Activated CD8-positive, alpha-beta memory T cell treated with anti-CD3 and anti-CD28 coated beads, Interleukin-2, amount 50 U/mL, for 1 hour (primary cell): ENCODE data around the gene CIAO2B.
"Not testable (repeated sequence)": the region's sequence is repeated elsewhere in the genome, so short reads cannot be mapped to it uniquely, and the experiment has no call there.

ENCODE experiments used
- DNase-seq: peaks from one replicate; pipeline ENCODE4 v3.0.0-alpha.2; 2020; ENCODE audit errors: extremely low read depth

The CIAO2B gene

DNA sequence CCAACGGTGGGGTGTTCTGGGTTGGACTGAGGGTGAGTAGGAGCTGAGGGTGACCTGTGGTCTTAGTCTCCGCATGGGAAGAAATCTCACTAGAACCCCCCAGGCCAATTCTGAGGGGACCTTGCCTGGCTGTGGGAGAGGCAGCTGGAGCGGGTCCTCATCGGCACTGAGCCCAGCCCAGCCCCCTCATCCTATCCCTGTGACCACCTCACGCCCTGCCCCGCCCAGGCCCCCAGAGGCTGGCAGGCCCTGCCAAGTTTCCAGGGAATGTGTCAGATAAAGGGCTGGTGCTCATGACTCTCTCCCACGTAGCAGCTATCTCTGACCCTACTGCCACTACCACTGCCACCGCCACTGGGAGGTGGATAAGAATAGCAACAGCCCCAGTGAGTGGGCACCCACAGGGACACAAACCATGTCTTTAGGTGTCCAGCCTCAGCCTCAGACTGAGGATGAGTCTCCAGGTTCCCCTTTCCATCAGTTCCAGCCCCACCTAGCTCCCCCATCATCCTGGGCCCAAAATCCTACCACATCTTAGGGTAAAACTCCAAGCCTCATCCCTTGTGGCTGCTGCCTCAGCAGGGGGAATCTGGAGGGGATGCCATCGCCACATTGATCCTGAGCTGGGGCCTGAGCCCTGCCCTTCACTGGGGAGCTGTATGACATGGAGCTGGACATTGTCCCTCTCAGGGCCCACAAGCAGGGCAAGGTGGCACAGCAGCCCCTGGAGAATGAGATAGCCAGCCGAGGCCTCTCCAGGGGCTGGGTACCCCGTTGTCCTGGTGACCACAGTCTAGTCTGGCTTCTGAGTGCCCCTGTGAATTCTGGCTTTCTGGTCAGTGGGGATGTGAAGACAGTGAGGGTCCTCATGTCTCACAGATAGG, 30.4 kb downstream of the CIAO2B start:
- DNase-seq, result no peak

DNA sequence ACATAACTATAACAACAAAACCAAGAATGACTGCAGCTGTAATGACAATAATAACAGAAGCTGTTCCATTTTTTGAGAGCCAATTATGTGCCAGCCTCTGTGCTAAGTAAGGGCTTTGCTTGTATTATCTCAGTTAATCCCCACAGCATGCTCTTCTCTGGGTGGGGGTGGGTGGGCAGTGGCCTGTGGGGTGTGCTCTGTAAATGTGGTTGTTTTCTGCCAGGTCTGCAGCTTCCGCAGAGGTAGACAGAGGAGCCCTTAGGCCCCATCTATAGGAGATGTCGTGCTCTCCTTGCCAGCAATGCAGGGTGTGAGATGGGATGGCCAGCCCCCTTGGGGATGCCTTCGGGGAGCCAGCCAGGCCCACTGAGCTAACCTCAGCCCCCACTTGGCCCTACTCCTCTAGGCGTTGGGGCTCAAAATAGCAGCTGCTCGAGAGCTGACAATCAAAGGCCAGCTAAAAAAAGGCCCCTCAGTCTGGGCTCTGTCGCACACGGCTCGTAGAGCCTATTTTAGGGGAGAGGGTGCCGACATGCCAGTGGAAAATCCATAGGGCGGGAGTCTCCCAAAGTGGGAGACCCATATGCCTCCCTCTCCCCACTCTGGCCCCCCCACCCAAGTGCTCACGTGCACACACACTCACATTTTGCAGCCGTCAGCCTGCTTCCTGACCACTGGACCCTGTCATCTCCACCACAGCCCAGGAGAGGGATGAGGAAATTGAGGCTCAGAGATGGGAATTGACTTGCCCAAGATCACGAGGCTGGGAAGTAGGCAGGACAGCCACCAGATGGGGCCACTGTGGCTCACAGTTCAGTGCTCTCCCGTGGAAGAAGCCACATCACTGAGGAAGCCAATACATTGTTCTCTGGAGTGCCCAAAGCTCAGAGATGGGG, 31.3 kb downstream of the CIAO2B start:
- DNase-seq, result no peak

DNA sequence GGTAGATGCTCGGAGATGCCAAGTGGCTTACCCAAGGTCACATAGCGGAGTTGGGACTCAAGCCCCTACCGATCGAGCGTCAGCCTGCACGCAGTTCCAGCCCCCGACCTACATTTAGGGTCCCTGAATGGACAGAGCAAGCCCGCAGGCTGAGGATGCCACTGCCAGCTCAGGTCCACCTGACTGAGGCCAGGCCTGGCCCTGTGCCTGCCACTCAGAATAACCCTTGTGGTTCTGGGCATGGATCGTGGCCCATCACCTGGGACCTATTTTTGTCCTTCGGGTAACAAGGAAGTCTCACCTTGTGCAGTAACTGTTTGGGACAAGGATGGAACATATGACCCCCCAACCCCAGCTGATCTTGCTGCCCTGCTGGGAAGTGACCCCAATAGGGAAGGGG, 32.6 kb downstream of the CIAO2B start:
- DNase-seq, result no peak

DNA sequence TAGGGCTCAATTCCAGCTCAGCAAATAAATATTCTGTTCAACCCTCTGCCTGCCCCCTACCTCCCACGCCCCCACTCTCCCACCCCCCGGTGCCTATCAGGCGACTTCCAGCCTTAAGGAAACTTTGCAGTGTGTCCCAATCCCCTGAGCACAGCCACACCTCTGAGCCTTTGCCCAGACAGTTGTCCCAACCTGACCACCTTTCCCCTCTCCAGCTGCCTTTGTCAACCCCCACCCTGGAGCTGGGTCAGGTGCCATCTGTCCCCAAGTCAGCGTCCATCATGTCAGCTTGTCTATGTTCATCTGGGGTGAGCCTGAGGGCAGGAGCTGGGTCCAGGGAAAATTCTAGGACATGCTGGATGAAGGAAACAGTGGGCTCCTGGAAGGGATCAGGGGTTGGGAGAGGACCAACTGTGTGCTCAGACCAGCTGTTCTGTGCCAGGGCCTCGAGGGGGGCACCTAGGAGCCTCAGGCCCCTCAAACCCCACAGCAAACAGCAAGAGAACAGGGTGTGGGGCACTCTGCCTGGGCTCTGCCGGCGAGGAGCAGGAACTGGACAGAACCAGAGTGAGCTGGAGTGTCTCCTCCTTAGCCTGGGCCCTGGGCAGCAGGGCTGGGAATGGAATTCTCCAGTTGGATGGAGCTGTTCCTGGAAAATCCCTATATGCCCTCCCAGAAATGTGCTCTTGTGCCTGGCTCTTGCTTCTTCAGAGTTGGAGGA, 33.3 kb downstream of the CIAO2B start:
- DNase-seq, result no peak

DNA sequence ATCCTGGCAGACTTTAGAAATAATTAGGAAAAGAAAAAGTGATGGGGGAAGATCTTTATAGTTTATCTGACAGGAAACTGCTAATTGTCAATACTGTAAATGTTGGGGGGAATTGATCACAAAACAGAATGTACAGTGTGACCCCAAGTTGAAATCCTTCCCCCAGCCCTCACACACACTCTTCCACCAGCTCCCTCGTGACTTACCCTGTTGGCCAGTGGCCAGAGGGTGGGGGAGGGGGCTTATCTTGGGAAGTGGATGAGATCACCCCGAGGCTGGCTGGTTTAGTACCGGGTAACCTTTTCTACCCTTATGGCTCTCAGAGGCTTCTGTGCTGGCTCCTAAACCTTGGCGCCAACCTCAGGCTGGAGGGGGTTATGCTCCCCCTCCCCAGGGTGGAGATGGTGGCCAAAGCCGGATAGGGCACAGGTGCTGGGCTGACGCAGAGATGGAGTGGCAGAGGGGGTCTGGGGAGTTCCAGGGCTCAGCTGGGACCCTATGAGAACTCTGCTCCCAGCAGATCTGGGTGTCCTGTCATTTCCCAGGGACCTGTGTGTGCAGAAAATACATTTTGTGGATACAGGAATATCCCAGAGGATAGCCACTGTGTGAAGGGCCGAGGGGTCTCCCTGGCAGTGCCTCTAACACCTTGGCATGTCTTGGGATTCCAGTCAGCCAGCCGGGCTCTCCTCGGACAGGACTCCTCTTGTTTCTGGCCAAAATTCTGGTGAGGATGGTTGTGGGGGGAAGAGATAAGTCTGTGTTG, 34.1 kb downstream of the CIAO2B start:
- no peak for DNase-seq

DNA sequence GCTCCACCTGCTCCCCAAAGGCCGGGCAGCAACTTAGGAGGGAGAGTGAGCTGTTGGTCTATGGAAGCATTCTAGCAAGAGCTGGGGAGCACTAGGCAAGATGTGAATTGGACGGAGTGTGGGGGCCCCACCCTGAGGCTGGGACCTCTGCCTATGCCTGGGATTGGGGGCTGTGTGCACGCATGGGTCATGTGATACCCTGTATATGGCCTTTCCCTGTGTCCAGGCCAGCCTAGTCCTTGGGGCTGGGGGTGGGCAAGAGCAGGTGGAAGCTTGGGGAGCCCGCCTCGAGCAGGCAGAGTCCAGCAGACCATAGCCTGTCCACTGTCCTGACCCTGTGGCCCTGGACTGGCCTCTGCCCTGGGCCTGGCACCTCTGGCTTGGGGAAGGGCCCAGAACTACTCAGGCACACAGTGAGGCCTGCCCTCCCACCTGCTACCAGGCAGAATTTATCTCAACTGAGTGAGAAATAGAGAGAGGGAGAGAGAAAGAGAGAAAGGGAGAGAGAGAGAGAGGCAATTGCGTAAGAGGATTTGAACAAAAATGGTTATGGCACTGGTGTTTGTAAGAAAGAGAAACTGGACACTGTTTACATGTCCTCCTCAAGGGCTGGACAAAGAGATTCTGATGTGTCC, 34.8 kb downstream of the CIAO2B start:
- DNase-seq, result no peak

DNA sequence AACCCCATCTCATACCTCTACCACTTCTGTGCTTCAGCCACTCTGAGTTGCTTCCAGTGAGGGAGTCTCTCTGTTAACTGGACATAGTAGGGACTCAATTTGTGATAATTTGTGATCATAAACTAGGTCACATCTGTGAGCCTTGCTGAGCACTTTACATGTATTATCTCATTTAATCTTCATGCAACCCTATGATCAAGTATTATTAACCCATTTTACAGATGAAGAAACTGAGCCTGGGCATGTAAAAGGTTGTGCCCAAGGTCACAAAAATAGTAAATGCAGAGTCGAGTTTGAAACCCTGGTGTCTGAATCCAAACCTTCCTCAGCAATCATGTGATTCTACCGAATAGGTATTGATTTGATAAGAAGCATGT, 35.3 kb downstream of the CIAO2B start:
- no peak for DNase-seq

DNA sequence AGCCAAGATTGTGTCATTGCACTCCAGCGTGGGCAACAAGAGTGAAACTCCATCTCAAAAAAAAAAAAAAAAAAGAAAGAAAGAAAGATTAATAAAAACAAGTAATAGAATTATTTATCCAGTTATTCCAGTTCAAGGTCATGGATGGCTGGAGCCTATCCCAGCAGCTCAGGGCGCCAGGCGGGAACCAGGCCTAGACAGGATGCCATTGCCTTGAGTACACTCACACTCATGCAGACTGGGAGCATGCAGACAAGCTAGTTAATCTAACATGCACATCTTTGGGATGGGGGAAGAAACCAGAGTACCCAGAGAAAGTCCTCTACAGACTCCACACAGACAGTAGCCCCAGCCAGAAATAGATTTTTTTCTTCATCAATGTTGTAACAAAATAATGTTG, 36.0 kb downstream of the CIAO2B start:
- no peak for DNase-seq

DNA sequence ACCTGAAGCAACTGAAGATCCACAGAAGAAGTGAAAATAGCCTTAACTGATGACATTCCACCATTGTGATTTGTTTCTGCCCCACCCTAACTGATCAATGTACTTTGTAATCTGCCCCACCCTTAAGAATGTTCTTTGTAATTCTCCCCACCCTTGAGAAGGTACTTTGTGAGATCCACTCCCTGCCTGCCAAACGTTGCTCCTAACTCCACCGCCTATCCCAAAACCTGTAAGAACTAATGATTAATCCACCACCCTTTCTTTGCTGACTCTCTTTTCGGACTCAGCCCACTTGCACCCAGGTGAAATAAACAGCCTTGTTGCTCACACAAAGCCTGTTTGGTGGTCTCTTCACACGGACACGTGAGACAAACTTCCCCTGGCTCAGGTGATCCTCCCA, 37.5 kb downstream of the CIAO2B start:
- DNase-seq, result not testable (repeated sequence)

DNA sequence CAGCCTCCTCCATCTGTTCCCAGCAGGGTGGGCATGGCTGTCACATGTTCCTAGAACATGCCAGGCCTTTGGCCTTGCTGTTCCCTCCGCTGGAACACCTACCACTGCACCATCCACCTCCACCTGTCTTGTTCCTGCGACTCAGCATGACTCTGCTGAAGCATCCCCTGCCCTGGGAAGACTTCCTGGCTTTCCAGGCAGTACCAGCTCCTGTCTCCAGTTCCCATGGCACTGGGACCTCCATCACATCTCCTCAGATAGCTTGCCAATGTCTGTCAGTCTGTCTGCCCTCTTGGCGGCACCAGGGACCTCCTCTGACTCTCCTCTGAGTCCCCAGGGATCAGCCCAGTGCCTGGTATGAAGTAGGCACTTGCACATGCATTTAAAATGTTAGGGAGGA, 38.2 kb downstream of the CIAO2B start:
- no peak for DNase-seq

DNA sequence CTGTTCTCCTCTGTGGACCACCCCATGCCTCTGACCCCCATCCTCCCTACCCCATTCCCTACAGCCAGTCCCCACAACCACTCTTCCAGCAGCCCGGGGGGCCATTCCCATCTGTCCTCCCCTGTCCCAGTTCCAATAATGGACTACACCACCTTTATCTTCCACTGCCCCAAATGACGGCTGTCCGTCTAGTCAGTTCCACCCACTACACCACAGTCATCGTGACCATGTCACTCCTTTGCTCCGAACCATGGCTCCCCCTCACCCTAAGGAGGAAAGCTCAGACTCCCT, 38.6 kb downstream of the CIAO2B start:
- DNase-seq, result no peak

DNA sequence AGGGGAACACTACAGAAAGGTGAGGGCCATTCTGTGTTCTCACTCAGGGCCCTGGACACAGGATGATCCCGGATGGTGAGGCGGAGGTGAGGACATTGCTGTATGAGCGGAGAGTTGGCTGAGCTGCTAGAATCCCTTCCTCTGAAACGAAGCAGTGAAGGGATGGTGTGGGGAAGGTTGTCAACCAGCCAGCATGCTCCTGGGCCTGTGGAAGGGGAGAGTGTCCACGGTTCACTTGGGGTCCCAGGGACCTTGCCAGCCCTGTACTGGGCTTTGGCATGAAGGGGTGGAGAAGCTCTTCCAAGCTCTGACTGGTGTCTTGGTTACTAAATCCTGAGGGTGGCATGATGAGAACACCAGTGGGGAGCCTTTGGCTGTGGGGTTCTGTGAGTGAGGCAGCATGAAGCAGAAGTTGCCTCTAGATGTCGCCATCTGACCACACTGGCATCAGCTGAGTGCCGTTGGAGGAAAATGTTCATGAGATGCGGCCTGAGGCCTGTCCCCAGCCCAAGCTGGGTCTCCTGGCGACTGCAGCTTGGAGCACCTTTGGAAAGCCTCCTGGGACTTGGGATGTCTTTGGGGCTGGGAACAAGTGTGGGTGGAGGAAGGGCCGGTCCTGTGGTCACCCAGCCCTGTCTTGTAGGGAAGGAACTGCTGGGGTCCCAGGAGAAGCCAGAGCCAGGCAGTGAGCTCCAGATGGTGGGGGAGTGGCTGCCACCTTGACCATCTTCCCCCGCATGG, 39.1 kb downstream of the CIAO2B start:
- DNase-seq, result no peak

DNA sequence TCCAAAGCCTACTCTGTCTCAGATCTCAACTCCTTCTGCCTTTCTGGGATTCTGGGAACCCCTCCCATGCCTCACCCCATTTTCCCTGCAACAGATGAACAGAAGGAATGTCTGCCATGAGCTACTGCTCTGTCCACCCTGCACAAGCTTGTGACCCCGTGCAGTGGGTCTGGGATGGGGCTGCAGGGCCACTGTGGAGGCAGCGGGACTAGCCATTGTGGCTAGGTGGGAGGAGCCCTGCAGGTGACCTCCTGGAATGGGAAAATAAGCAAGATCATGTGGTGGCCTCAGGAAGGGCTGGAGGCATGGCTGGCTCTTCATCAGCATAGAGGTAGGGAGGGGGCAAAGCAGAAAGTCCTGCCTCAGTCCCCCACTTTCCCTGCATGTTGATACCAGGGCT, 40.1 kb downstream of the CIAO2B start:
- DNase-seq, result no peak

DNA sequence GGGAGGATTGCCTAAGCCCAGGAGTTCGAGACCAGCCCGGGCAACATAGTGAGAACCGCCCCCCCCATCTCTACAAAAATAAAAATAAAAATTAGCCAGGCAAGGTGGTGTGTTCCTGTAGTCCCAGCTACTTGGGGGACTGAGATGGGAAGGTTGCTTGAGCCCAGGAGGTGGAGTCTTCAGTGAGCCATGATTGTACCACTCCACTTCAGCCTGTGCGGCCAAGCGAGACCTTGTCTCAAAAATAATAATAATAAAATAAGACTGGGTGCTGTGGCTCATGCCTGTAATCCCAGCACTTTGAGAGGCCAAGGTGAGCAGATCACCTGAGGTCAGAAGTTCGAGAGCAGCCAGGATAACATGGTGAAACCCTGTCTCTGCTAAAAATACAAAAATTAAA, 42.4 kb downstream of the CIAO2B start:
- DNase-seq, result no peak

DNA sequence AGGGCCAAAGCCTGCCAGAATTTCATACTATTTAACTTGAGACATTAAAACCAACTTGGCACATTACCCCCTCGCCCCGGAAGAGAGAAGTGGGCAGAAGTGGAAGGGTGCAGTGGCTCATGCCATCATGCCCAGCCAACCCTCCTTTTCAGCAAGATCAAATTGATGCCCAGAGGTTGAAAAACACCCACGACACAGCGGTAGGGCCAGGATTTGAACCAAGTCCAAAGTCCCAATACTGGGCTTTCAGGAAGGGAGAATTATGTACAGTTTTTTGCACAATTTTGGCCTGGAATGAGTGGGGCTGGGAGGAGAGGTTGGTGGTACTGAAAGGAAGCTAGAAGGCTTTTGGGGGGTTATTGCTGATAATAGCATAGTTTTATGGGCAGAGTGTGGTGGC, 42.8 kb downstream of the CIAO2B start:
- no peak for DNase-seq

DNA sequence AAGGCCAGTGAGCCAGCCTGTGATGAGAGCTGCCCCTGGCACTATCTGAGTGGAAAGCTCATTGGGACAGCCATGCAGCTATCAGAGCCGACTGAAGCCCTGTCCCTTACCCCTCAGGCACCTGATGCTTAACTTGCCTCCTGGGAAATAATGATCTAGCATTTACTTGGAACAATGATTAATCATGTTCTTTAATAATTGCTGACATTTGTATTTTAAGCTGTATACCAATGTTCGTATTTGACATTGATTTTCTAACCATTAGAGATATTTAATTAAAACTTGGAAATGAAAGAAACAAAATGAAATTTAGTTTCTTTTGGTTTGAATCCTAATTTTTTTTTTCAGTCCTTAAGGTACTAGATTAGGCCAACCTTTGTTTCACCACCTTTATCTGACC, 43.4 kb downstream of the CIAO2B start:
- DNase-seq, result no peak

DNA sequence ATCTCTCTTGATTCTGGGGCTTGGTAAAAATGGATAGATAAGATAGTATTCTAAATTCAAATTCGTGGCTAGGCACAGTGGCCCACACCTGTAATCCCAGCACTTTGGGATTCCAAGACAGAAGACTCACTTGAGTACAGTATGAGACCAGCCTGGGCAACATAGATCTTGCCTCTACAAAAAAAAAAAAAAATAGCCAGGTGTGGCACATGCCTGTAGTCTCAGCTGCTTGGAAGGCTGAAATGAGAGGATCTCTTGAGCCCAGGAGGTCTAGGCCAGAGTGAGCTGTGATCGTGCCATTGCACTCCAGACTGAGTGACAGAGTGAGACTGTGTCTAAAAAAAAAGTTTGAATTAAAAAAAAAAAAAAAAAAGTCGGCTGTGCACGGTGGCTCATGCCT, 44.6 kb downstream of the CIAO2B start:
- DNase-seq, result no peak

DNA sequence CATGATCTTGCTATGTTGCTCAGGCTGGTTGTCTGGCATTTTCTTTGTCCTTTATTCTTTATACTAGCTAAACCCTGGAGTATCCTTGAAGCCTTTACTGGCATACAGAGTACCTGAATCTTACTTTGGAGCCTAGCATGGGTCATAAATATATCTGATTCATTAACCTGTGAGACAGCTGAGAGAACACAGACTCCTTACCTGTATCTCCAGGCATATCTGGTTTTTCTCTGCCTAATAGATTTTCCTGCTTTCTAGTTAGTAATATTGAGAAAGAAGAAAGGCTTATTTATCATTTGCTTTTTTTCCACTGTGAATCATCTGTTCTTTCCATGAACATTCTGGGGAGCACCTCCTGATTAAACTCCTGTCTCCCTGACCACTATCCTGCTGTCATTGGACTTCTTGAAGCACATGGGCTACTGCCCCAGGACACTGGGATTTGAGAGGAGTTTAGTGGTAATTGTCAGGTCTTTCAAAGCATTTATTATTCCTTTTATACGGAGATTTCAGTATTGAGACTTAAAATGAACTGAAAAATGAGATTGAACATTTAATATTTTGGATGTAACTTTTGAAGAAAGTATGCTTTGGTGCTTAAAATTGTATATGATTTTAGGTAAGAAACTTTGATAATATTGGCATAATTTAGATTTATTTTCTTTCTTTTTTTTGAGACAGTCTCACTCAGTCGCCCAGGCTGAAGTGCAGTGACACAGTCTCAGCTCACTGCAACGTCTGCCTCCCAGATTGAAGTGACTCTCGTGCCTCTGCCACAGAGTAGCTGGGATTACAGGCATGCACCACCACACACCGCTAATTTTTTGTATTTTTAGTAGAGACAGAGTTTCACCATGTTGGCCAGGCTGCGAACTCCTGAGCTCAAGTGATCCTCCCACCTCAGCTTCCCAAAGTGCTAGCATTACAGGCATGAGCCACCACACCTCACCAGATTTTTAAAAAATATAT, 45.3 kb downstream of the CIAO2B start:
- DNase-seq, result no peak

DNA sequence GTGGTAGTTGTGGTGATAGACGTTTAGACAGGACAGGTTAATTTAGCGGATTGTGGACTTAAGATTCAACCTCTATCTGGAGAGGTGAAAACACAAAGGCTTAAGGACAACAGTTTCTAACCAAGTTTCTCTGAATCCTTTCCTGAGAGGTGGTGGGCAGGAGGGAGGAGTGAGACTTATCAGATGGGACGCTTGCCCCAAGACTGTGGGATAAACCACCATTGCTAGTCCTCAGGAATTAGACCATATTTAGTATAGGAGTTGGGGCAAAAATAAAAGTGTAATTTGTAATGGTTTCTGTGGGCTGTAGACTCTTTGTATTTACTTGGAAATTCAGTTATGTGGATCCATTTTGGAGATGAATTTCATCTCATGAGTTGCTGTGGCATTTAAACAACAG, 47.3 kb downstream of the CIAO2B start:
- no peak for DNase-seq
